SK-N-SH (cell line): ENCODE data around the gene RAB8A. TPM values are rescaled to one million over a fixed set of nuclear protein-coding genes. Genes with fewer than 3 reads are reported as not detected.

Experiments
- CTCF ChIA-PET: fragments of 300-600, 350-600 bp; formaldehyde crosslinking; extraction: SDS; loops from one replicate; lab custom pipeline; 2021; lab: Yijun Ruan, JAX
- POLR2A ChIA-PET: fragments of 350-600 bp; sonication (Branson Sonifier 250); formaldehyde crosslinking; extraction: SDS; loops from one replicate; lab custom pipeline; 2020; ENCODE audit warnings: antibody characterized with exemption, inconsistent platforms; lab: Yijun Ruan, JAX
- DNase-seq: peaks from one replicate; pipeline ENCODE4 v3.0.0; 2012
- H2AFZ ChIP-seq: fragments of 200-600 bp; sonication (generic); 2 replicates; pipeline ENCODE4 v1.8.1; 2016; ENCODE audit warnings: antibody characterized with exemption, mild to moderate bottlenecking, low read depth
- H3F3A ChIP-seq: fragments of 200-600 bp; sonication (generic); replicated peaks from 2 replicates; pipeline ENCODE3; 2016; ENCODE audit warnings: antibody characterized with exemption, mild to moderate bottlenecking; ENCODE audit not compliant: insufficient read depth
- H3K27ac ChIP-seq, 2 experiments: fragments of 200-500 bp in 1 of 2; fragments of 200-600 bp in 1 of 2; sonication (Bioruptor generic) in 1 of 2; sonication (generic), shearing (Covaris generic) in 1 of 2; 2 replicates each; pipeline versions ENCODE4 v1.5.1 to v1.6.1; 2014 to 2016; ENCODE audit warnings: low read depth in 2 of 2, inconsistent platforms in 1 of 2, low read length in 1 of 2, mild to moderate bottlenecking in 1 of 2, mixed read lengths in 1 of 2
- H3K27me3 ChIP-seq: fragments of 200-600 bp; sonication (generic), shearing (Covaris generic); 2 replicates; pipeline ENCODE4 v1.6.1; 2016; ENCODE audit warnings: mixed run types; ENCODE audit not compliant: insufficient read depth
- H3K36me3 ChIP-seq, 2 experiments: fragments of 200-500 bp in 1 of 2; fragments of 200-600 bp in 1 of 2; sonication (Bioruptor generic) in 1 of 2; sonication (generic) in 1 of 2; replicated peaks in 1 of 2; 2 replicates each; pipeline versions ENCODE3 to v1.5.1; 2014 to 2016; ENCODE audit warnings: low read length in 1 of 2, mild to moderate bottlenecking in 1 of 2; ENCODE audit not compliant: insufficient read depth in 2 of 2, control insufficient read depth in 1 of 2
- H3K4me1 ChIP-seq, 2 experiments: fragments of 200-500 bp in 1 of 2; fragments of 200-600 bp in 1 of 2; sonication (Bioruptor generic) in 1 of 2; sonication (generic), shearing (Covaris generic) in 1 of 2; 2 replicates each; pipeline versions ENCODE4 v1.5.1 to v1.6.1; 2014 to 2016; ENCODE audit warnings: low read depth in 1 of 2, low read length in 1 of 2, mixed run types in 1 of 2; ENCODE audit not compliant: insufficient read depth in 2 of 2, control insufficient read depth in 1 of 2
- H3K4me2 ChIP-seq: fragments of 200-600 bp; sonication (generic), shearing (Covaris generic); 2 replicates; pipeline ENCODE4 v1.6.1; 2017; ENCODE audit warnings: mixed run types
- H3K4me3 ChIP-seq, 2 experiments: fragments of 200-500 bp in 1 of 2; fragments of 200-600 bp in 1 of 2; sonication (Bioruptor generic) in 1 of 2; sonication (generic), shearing (Covaris generic) in 1 of 2; 2 replicates each; pipeline versions ENCODE4 v1.5.1 to v1.8.1; 2014 to 2016; ENCODE audit warnings: low read depth in 2 of 2, inconsistent platforms in 1 of 2, low read length in 1 of 2, mild to moderate bottlenecking in 1 of 2, mixed read lengths in 1 of 2, moderate library complexity in 1 of 2
- H3K79me2 ChIP-seq: fragments of 200-600 bp; sonication (generic); 2 replicates; pipeline ENCODE4 v1.8.1; 2017; ENCODE audit warnings: mild to moderate bottlenecking; ENCODE audit not compliant: insufficient read depth
- H3K9ac ChIP-seq: fragments of 200-600 bp; sonication (generic); 2 replicates; pipeline ENCODE4 v1.6.1; 2017; ENCODE audit warnings: mixed run types
- H3K9me2 ChIP-seq: fragments of 200-600 bp; sonication (generic); 2 replicates; pipeline ENCODE4 v1.6.1; 2017; ENCODE audit warnings: mixed run types
- H3K9me3 ChIP-seq: fragments of 200-600 bp; sonication (generic); 2 replicates; pipeline ENCODE4 v1.6.1; 2017; ENCODE audit warnings: mixed run types, mild to moderate bottlenecking, moderate library complexity
- H4K20me1 ChIP-seq: fragments of 200-600 bp; sonication (generic); 2 replicates; pipeline ENCODE4 v1.6.1; 2017; ENCODE audit warnings: mild to moderate bottlenecking, mixed run types; ENCODE audit not compliant: insufficient read depth
- CTCF ChIP-seq: fragments of 200-600 bp; sonication (generic); IDR thresholded peaks from 2 replicates; pipeline ENCODE4 v1.6.1; 2017; ENCODE audit warnings: antibody characterized with exemption, mild to moderate bottlenecking, moderate library complexity
- GATA2 ChIP-seq: sonication (generic); formaldehyde crosslinking; IDR thresholded peaks from 2 replicates; pipeline ENCODE4 v1.5.0; 2020; ENCODE audit warnings: mild to moderate bottlenecking, missing genetic modification reagents
- IRF3 ChIP-seq: fragments of 150-350 bp; IDR thresholded peaks from 2 replicates; pipeline ENCODE4 v1.6.1; 2016; ENCODE audit warnings: mild to moderate bottlenecking, low read depth, low read length
- MAX ChIP-seq: IDR thresholded peaks from 2 replicates; pipeline ENCODE4 v1.4.0; 2012; ENCODE audit warnings: low read depth
- NFIC ChIP-seq: IDR thresholded peaks from 2 replicates; pipeline ENCODE4 v1.4.0; 2012; ENCODE audit warnings: borderline replicate concordance
- PBX3 ChIP-seq: IDR thresholded peaks from 2 replicates; pipeline ENCODE4; 2012
- POLR2AphosphoS5 ChIP-seq: IDR thresholded peaks from 2 replicates; pipeline ENCODE4 v1.6.1; 2012; ENCODE audit warnings: low read depth, low read length
- RAD21 ChIP-seq: IDR thresholded peaks from 2 replicates; pipeline ENCODE4 v1.6.1; 2012; ENCODE audit warnings: mild to moderate bottlenecking, low read length
- TAF1 ChIP-seq: IDR thresholded peaks from 2 replicates; pipeline ENCODE4 v1.6.1; 2012; ENCODE audit warnings: low read depth, mild to moderate bottlenecking, low read length, moderate library complexity, borderline replicate concordance
- TEAD4 ChIP-seq: IDR thresholded peaks from 2 replicates; pipeline ENCODE4 v1.4.0; 2012; ENCODE audit warnings: mild to moderate bottlenecking, borderline replicate concordance; ENCODE audit not compliant: insufficient read depth
- YY1 ChIP-seq: IDR thresholded peaks from 2 replicates; pipeline ENCODE4 v1.4.0; 2012; ENCODE audit warnings: low read depth, mild to moderate bottlenecking
- WGBS: methylation state at CpG from one replicate; pipeline ENCODE4 v1.1.6; 2017; ENCODE audit warnings: low lambda C conversion rate; 5-methylcytosine and 5-hydroxymethylcytosine counted together
- polyA plus RNA-seq, 3 experiments: library from polyadenylated mRNA; depleted of rRNA; stranded (reverse); fragments of >200 nt; gene quantifications; 2 replicates each; pipeline ENCODE4 v1.2.3, GENCODE V29; 2012

The RAB8A gene
- polyA plus RNA-seq, 1 of the 3 experiments (the other 2 are of a cell fraction): 55.2 TPM

GRCh38 chr19:16111909-16112752, 442 bp downstream of the RAB8A start:
- H3K9ac ChIP-seq: peak overlapping the region; percentile 95
- H3K4me1 ChIP-seq: peaks cover 9 to 10% of the 10 kb centered on the region in 2 experiments
- H3K27me3 ChIP-seq: no peaks in the 10 kb centered on the region
- H4K20me1 ChIP-seq: peaks cover 4% of the 10 kb centered on the region; the same call in 1 of the 2 replicates
- no peaks in the 10 kb centered on the region for H3K9me2 ChIP-seq
- H3K4me2 ChIP-seq: peak overlapping the region; percentile 98
- peak overlapping the region; percentile 66 to 74; a peak in 3 of 4 replicates for H3K27ac ChIP-seq
- H3F3A ChIP-seq: peaks cover 3% of the 10 kb centered on the region
- DNase-seq: no peak
- peaks cover 2 to 6% of the 10 kb centered on the region in 2 experiments for H3K36me3 ChIP-seq
- WGBS: 4% methylated on average over 29 of the region's 37 CpGs
- H3K79me2 ChIP-seq: peaks cover 53% of the 10 kb centered on the region
- no peak for TF ChIP-seq CTCF
- TF ChIP-seq YY1: peak; percentile 87; the same call in 1 of the 2 replicates
- no peak for TF ChIP-seq MAX
- TF ChIP-seq TEAD4: no peak
- no peak for TF ChIP-seq PBX3
- peak; percentile 73; the same call in 1 of the 2 replicates for TF ChIP-seq POLR2AphosphoS5
- TF ChIP-seq RAD21: no peak
- no peak; the same call in 1 of the 2 replicates for TF ChIP-seq TAF1
- no peak for TF ChIP-seq GATA2
- no peak for TF ChIP-seq NFIC
- TF ChIP-seq IRF3: no peak
- no peaks in the 10 kb centered on the region for H3K9me3 ChIP-seq
- ChIA-PET POLR2A (no interaction called here), CTCF (interaction anchor here (0.6 to 4.7 kb wide), 10 partner anchors 23 to 88 kb away, joined by 3 to 29 read pairs (median 6); partner anchors contain the start of gene TPM4)
- peak overlapping the region; percentile 82 to 100 for H3K4me3 ChIP-seq
- peak overlapping the region; percentile 99 for H2AFZ ChIP-seq
